ENCODE data around the gene SELPLG.
"Not testable (repeated sequence)": the region's sequence is repeated elsewhere in the genome, so short reads cannot be mapped to it uniquely, and the experiment has no call there.

Gene SELPLG

GRCh38 chr12:108657130-108657745 lies 23.5 kb upstream of the SELPLG start:
- Histone ChIP-seq H3K4me2 (no peak overlapping the region), H3K4me3 (no peak overlapping the region), H3K9ac (no peak overlapping the region), H4K20me1 (no peaks in the 10 kb centered on the region), H3K9me3 (no peaks in the 10 kb centered on the region; the same call in 1 of the 2 replicates), H3K4me1 (peaks cover 7% of the 10 kb centered on the region; the same call in 1 of the 2 replicates), H3K36me3 (peaks cover 71% of the 10 kb centered on the region), H3K27ac (no peak overlapping the region), H3K27me3 (no peaks in the 10 kb centered on the region)
- no peak for TF ChIP-seq Cebpa-rat (IDR thresholded peaks at IDR 0.05)

- not testable (repeated sequence) for H3K27me3 ChIP-seq, H3K4me2 ChIP-seq, H4K20me1 ChIP-seq, H3K4me3 ChIP-seq, H3K9ac ChIP-seq, H3K4me1 ChIP-seq, H3K9me3 ChIP-seq, H3K27ac ChIP-seq
- peaks cover 71% of the 10 kb centered on the region for H3K36me3 ChIP-seq
Measured at GRCh38 chr12:108656247-108656646, 22.6 kb upstream of the SELPLG start.

DNA sequence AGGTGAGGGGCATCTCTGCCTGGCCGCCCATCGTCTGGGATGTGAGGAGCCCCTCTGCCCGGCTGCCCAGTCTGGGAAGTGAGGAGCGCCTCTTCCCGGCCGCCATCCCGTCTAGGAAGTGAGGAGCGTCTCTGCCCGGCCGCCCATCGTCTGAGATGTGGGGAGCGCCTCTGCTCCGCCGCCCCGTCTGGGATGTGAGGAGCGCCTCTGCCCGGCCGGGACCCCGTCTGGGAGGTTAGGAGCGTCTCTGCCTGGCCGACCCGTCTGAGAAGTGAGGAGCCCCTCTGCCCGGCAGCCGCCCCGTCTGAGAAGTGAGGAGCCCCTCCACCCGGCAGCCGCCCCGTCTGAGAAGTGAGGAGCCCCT lies 22.1 kb upstream of the SELPLG start:
- H3K4me2 ChIP-seq, H3K4me3 ChIP-seq, H3K4me1 ChIP-seq, H3K27ac ChIP-seq, H3K9me3 ChIP-seq, H3K27me3 ChIP-seq, H4K20me1 ChIP-seq, H3K9ac ChIP-seq: not testable (repeated sequence)
- H3K36me3 ChIP-seq, result peaks cover 76% of the 10 kb centered on the region

DNA sequence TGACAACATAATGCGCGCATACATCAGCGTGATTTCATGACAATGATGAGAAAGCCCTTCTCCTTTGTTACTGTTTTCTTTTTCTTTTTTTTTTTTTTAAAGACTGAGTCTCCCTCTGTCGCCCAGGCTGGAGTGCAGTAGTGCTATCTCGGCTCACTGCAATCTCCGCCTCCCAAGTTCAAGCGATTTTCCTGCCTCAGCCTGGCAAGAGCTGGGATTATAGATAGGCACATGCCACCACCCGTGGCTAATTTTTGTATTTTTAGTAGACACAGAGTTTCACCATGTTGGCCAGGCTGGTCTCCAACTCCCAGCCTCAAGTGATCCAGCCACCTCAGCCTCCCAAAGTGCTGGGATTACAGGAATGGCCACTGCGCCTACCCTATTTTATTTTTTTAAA lies 20.9 kb upstream of the SELPLG start:
- not testable (repeated sequence) for H4K20me1 ChIP-seq, H3K27me3 ChIP-seq, H3K4me2 ChIP-seq, H3K4me1 ChIP-seq, H3K4me3 ChIP-seq, H3K9ac ChIP-seq, H3K9me3 ChIP-seq, H3K27ac ChIP-seq
- peaks cover 80% of the 10 kb centered on the region for H3K36me3 ChIP-seq

GRCh38 chr12:108653922-108654321 lies 20.2 kb upstream of the SELPLG start:
- Histone ChIP-seq H3K9ac (no peak overlapping the region), H3K27me3 (no peaks in the 10 kb centered on the region), H4K20me1 (no peaks in the 10 kb centered on the region), H3K4me3 (no peak overlapping the region), H3K27ac (no peak overlapping the region), H3K4me2 (no peak overlapping the region), H3K9me3 (no peaks in the 10 kb centered on the region; the same call in 1 of the 2 replicates), H3K4me1 (peaks cover 7% of the 10 kb centered on the region; the same call in 1 of the 2 replicates), H3K36me3 (peaks cover 85% of the 10 kb centered on the region)
- TF ChIP-seq Cebpa-rat (IDR thresholded peaks at IDR 0.05), result no peak

DNA sequence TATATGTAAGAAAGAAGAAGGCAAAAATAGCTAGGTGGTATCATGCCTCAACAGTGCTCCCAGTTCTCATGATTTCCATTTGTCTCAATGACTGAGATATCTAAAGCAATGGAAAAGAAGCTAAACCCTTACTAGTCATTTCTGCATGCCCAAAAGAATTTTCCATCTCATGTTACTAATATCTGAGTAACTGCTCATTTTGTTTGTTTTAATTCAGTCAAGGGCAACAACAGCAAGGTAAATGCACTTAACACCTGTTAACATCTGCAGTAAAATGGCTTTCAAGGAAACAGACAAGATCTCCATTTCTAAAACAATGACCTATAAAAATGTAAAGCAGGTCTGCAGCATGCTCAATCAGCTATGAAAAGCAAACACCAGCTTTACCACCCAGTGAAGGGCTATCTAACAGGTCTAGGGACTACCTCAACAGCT lies 19.4 kb upstream of the SELPLG start:
- no peak overlapping the region for H3K9ac ChIP-seq
- H4K20me1 ChIP-seq, result no peaks in the 10 kb centered on the region
- peaks cover 85% of the 10 kb centered on the region for H3K36me3 ChIP-seq
- H3K27me3 ChIP-seq, result no peaks in the 10 kb centered on the region
- H3K9me3 ChIP-seq, result no peaks in the 10 kb centered on the region; the same call in 1 of the 2 replicates
- H3K4me1 ChIP-seq, result peaks cover 13% of the 10 kb centered on the region
- H3K4me3 ChIP-seq, result no peak overlapping the region
- TF ChIP-seq Cebpa-rat (IDR thresholded peaks at IDR 0.05), result no peak
- H3K27ac ChIP-seq, result no peak overlapping the region
- no peak overlapping the region for H3K4me2 ChIP-seq

DNA sequence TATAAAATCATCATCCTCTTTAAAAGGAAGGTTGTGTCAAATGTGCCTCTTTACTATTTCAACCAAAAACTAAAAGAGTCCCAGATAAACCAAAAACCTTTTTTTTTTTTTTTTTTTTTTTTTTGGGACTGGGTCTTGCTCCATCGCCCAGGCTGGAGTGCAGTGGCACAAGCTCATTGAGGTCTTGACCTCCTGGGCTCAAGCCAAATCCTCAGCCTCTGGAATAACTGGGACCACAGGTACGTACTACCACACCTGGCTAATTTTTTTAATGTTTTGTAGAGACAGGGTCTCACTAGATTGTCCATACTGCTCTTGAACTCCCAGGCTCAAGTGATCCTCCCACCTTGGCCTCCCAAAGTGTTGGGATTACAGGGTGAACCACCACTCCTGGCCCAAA lies 16.4 kb upstream of the SELPLG start:
- peaks cover 36% of the 10 kb centered on the region for H3K4me1 ChIP-seq
- no peak overlapping the region for H3K4me2 ChIP-seq
- no peak for TF ChIP-seq Cebpa-rat (IDR thresholded peaks at IDR 0.05)
- H3K9ac ChIP-seq, result no peak overlapping the region
- no peaks in the 10 kb centered on the region for H3K9me3 ChIP-seq
- no peak overlapping the region for H3K4me3 ChIP-seq
- peaks cover 65% of the 10 kb centered on the region for H3K36me3 ChIP-seq
- no peaks in the 10 kb centered on the region for H3K27me3 ChIP-seq
- no peaks in the 10 kb centered on the region for H4K20me1 ChIP-seq
- H3K27ac ChIP-seq, result no peak overlapping the region

DNA sequence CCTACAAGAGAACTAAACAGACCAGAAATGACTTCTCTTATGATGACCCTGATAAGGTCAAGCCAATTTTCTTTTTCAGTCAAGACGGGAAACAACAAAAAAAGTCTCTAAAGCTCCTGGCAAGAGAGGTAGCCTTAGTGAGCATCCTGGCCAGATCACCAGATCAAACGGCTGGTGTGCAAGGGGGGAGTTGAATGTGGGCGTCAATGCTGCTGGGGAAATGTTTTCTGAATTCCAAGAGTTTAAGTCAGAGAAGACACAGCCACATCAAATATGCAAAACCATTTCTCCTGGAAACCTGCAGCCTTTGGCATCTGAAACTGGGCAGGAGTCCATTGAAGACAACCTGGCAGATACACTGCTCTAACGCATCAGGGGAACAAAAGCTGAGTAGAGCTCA lies 16.0 kb upstream of the SELPLG start:
- H3K27ac ChIP-seq, result no peak overlapping the region

DNA sequence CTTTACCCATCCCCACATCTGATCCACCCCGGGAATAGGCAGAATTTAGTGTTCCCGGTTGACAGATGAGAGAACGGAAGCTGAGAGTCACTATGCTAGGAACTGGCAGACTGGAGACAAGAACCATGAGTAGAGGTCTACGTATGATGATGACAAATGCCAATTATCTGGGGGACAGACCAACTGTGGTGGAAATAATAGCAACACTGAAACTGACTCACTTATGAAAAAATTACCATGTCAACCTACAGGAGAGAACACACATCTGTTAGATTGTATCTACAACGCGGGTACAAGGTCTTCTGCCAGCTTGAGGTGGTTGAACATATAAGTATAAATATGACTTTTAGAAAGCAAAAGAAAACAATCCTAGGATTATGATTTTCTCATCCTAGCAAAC lies 15.4 kb upstream of the SELPLG start:
- peaks cover 68% of the 10 kb centered on the region for H3K36me3 ChIP-seq
- no peak for TF ChIP-seq Cebpa-rat (IDR thresholded peaks at IDR 0.05)
- no peak overlapping the region for H3K27ac ChIP-seq
- H3K4me2 ChIP-seq, result no peak overlapping the region
- H3K9me3 ChIP-seq, result no peaks in the 10 kb centered on the region
- no peak overlapping the region for H3K9ac ChIP-seq
- H3K4me3 ChIP-seq, result no peak overlapping the region
- no peaks in the 10 kb centered on the region for H4K20me1 ChIP-seq
- H3K4me1 ChIP-seq, result peaks cover 46% of the 10 kb centered on the region
- H3K27me3 ChIP-seq, result no peaks in the 10 kb centered on the region

More for the DNA sequence above, 16.0 kb upstream of the SELPLG start:
- Histone ChIP-seq H3K4me2 (no peak overlapping the region), H4K20me1 (no peaks in the 10 kb centered on the region), H3K4me1 (peaks cover 40% of the 10 kb centered on the region), H3K36me3 (peaks cover 66% of the 10 kb centered on the region), H3K4me3 (no peak overlapping the region), H3K9me3 (no peaks in the 10 kb centered on the region), H3K27me3 (no peaks in the 10 kb centered on the region), H3K9ac (no peak overlapping the region)
- TF ChIP-seq Cebpa-rat (IDR thresholded peaks at IDR 0.05), result no peak

GRCh38 chr12:108648371-108648770 lies 14.7 kb upstream of the SELPLG start:
- Histone ChIP-seq H3K27me3 (no peaks in the 10 kb centered on the region), H3K36me3 (peaks cover 68% of the 10 kb centered on the region), H3K4me3 (no peak overlapping the region), H3K4me2 (no peak overlapping the region), H3K9ac (no peak overlapping the region), H3K27ac (no peak overlapping the region), H4K20me1 (no peaks in the 10 kb centered on the region), H3K9me3 (no peaks in the 10 kb centered on the region), H3K4me1 (peaks cover 53% of the 10 kb centered on the region)
- TF ChIP-seq Cebpa-rat (IDR thresholded peaks at IDR 0.05), result no peak
